DMS53 (cell line): Measurements from ENCODE around the gene MCF2L.
A peak's percentile ranks its signal among the peaks of the same experiment; 100 is the strongest.

Source experiments
- DNase-seq: peaks from one replicate; lab custom pipeline; 2025; lab: John Stamatoyannopoulos, UW

MCF2L gene

GRCh38 chr13:112943309-112944125, 25.5 kb upstream of the MCF2L start:
- DNase-seq = peak; percentile 66

GRCh38 chr13:112947796-112948195, 21.2 kb upstream of the MCF2L start:
- DNase-seq = no peak

GRCh38 chr13:112951674-112952371, 17.2 kb upstream of the MCF2L start:
- DNase-seq = no peak

GRCh38 chr13:112952759-112953551, 16.1 kb upstream of the MCF2L start:
- DNase-seq = no peak

GRCh38 chr13:112953591-112954487, 15.2 kb upstream of the MCF2L start:
- DNase-seq = no peak

- no peak for DNase-seq
These were observed 14.3 kb upstream of the MCF2L start for GRCh38 chr13:112954488-112955270.

- DNase-seq = no peak
These were observed 13.6 kb upstream of the MCF2L start for GRCh38 chr13:112955271-112955937.

GRCh38 chr13:112955956-112956355, 13.1 kb upstream of the MCF2L start:
- DNase-seq = no peak

GRCh38 chr13:112956571-112957294, 12.3 kb upstream of the MCF2L start:
- DNase-seq = no peak

GRCh38 chr13:112957295-112957677, 11.7 kb upstream of the MCF2L start:
- DNase-seq = no peak

- no peak for DNase-seq
These were observed 10.7 kb upstream of the MCF2L start for GRCh38 chr13:112958127-112958989.

GRCh38 chr13:112959206-112959605, 9.8 kb upstream of the MCF2L start:
- DNase-seq = no peak

- no peak for DNase-seq
These were observed 9.1 kb upstream of the MCF2L start for GRCh38 chr13:112959701-112960542.

- no peak for DNase-seq
These were observed 8.3 kb upstream of the MCF2L start for GRCh38 chr13:112960706-112961105.

GRCh38 chr13:112961457-112962369, 7.3 kb upstream of the MCF2L start:
- DNase-seq = no peak

- no peak for DNase-seq
These were observed 6.6 kb upstream of the MCF2L start for GRCh38 chr13:112962396-112962795.
